GM21619 (cell line): ENCODE results near the gene HUWE1.
"Not testable (repeated sequence)": the region's sequence is repeated elsewhere in the genome, so short reads cannot be mapped to it uniquely, and the experiment has no call there.

Experiments used
- ATAC-seq: cut with Tn5 transposase; IDR thresholded peaks from one replicate; pipeline ENCODE4 v1.9.1; 2021; ENCODE audit not compliant: unreplicated experiment

The HUWE1 gene

GRCh38 chrX:53526999-53527398, 159.5 kb downstream of the HUWE1 start:
- ATAC-seq: no peak

GRCh38 chrX:53511322-53511721, 175.2 kb downstream of the HUWE1 start:
- ATAC-seq: no peak

- not testable (repeated sequence) for ATAC-seq
Measured at GRCh38 chrX:53504035-53504434, 182.5 kb downstream of the HUWE1 start.

- ATAC-seq: no peak
Measured at GRCh38 chrX:53494436-53494835, 192.1 kb downstream of the HUWE1 start.

- no peak for ATAC-seq
Measured at GRCh38 chrX:53486285-53486684, 200.2 kb downstream of the HUWE1 start.

- ATAC-seq: no peak
Measured at GRCh38 chrX:53483838-53484405, 202.6 kb downstream of the HUWE1 start.

- no peak for ATAC-seq
Measured at GRCh38 chrX:53483416-53483815, 203.1 kb downstream of the HUWE1 start.
